GM18873 (cell line): ENCODE data around the gene ATP5MC2.

ENCODE experiments used
- ATAC-seq: cut with Tn5 transposase; IDR thresholded peaks from one replicate; pipeline ENCODE4 v1.9.1; 2021; ENCODE audit warnings: mild to moderate bottlenecking, moderate library complexity, moderate number of reproducible peaks; ENCODE audit not compliant: unreplicated experiment, low FRiP score

The ATP5MC2 gene

DNA sequence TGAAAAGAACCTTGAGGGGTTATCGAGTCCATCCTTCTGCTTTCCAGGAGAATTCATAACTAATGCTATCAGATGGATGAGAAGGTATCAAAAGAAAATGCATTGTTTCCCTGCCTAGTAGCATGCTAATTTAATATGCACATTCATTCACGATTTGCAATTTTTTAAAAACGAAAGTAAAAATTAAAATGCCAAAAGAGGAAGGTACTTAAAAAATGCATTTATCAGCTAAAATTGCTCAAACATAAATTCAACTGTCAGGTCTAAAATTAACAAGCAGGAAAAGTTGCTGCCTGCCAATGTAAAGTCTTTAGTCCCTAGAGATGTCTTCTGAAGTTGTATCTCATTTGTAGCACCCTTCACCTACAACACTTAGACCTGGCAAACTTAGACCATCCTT lies 57.6 kb downstream of the ATP5MC2 start:
- no peak for ATAC-seq

DNA sequence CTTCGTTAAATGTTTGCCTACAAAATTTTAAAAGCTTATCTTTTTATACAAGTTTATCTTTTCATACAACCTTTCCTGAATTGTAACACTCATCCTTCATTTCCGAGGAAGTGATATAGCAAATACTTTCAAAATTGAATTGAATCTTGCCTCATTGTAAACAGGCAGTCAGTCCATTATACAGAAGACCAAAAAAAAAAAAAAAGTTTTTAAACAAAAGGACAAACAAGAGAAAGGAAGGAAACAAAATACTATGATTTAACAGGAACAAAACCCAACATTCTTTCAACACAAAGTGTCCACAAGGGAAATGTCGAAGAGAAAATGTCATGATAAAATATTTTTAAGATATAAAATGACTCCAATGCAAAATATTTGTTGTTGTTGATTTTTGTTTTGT lies 58.2 kb downstream of the ATP5MC2 start:
- no peak for ATAC-seq

DNA sequence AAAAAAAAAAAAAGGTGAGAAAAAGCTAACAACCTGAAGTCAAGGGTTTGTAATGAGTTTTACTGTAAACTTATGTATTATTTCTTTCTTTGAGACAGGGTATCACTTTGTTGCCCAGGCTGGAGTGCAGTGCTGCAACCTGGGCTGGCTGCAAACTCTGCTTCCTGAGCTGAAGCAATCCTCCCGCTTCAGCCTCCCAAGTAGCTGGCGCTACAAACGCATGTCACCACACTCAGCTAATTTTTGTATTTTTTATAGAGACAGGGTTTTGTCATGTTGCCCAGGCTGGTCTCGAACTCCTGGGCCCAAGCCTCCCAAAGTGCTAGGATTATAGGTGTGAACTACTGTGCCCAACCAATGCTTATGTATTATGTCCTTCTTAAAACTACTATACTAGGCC lies 58.9 kb downstream of the ATP5MC2 start:
- ATAC-seq, result no peak
